HG03280 (cell line): Measurements from ENCODE around the gene STK32C.
"Not testable (repeated sequence)": the region's sequence is repeated elsewhere in the genome, so short reads cannot be mapped to it uniquely, and the experiment has no call there.

Experiments
- ATAC-seq: cut with Tn5 transposase; IDR thresholded peaks from one replicate; pipeline ENCODE4 v1.9.1; 2021; ENCODE audit warnings: mild to moderate bottlenecking, moderate library complexity; ENCODE audit not compliant: unreplicated experiment

The STK32C gene

GRCh38 chr10:132220996-132221395 lies 86.8 kb downstream of the STK32C start:
- not testable (repeated sequence) for ATAC-seq

- ATAC-seq: no peak
These were observed 87.7 kb downstream of the STK32C start for GRCh38 chr10:132220061-132220460.

- no peak for ATAC-seq
These were observed 88.3 kb downstream of the STK32C start for GRCh38 chr10:132219486-132219885.

- not testable (repeated sequence) for ATAC-seq
These were observed 91.3 kb downstream of the STK32C start for GRCh38 chr10:132216441-132216840.

- no peak for ATAC-seq
These were observed 93.8 kb downstream of the STK32C start for GRCh38 chr10:132213917-132214316.

- no peak for ATAC-seq
These were observed 94.9 kb downstream of the STK32C start for GRCh38 chr10:132212816-132213215.

DNA sequence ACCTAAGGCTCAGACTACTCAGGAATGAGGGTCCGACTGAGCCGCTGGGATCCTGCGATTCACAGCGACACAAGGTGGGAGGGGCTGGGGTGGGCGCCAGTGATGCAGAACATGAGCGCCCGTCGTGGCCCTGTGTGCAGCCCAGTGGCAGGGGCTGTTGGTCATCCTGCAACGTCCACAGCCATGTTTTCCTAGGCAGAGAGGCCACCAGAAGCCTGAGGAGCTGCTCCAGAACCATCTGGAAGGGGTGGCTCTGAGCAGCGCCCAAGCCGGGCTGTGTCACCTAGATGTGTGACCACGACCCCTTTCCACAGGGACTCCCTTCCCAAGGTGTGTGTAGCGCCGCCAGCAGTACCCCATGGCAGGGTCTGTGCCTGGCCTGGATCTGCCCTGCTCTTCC lies 96.5 kb downstream of the STK32C start:
- no peak for ATAC-seq

DNA sequence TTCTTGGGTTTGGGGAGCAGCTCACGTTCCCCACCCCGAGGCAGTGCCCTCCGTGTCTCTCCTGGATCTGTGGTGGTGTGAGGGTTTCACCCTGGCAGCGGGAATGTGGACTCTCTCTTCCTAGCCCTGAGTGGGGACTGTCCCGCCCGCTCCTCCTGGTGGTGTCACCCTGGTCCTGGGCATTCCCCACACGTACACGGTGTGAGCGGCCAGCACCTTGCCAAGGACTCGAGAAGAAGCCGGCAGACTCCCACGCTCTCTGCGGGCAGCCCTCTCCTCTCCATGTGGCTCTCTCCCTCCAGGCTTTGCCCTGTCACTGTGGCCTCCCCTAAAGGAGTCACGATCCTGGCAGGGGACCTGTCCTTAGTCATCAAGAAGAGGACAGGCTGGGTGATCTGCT lies 97.0 kb downstream of the STK32C start:
- ATAC-seq: no peak

DNA sequence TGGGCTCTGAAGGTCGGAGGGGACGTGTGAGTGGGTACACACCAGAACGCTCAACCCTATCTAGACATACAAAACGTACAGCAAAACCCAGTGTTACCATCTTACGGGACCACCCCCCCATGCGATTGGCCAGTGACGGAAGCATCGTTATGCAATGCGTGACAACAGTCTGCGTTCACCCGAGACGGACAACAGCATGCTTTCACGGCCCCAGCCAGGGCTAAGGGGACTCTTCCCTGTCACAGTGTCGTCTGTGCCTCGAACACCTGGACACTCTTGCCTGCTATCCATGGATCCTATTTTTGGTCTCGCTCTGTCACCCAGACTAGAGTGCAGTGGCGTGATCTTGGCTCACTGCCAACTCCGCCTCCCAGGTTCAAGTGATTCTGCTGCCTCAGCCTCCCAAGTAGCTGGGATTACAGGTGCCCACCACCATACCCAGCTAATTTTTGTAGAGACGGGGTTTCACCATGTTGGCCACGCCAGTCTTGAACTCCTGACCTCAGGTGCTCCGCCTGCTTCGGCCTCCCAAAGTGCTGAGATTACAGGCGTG lies 97.7 kb downstream of the STK32C start:
- no peak for ATAC-seq

DNA sequence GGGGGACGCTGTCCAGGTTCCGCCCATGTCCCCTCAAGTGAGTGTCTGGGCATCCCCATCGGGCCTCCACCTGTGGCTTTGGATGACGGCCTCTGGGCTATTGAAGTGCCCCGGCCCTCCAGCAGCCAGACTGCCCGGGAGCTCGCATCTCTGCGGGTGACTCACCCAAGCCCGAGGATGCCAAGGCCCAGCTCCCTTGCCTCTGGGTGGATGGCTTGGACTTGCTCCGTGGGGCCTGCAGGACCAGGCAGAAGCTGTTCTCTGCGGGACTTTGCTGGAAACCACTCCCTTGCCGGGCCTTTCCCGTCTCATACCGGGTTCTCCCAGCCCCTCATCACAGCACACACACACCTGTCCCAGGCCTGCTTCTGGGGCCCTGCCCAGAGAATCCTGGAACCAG lies 98.6 kb downstream of the STK32C start:
- ATAC-seq: no peak

GRCh38 chr10:132208462-132209050 lies 99.2 kb downstream of the STK32C start:
- no peak for ATAC-seq

DNA sequence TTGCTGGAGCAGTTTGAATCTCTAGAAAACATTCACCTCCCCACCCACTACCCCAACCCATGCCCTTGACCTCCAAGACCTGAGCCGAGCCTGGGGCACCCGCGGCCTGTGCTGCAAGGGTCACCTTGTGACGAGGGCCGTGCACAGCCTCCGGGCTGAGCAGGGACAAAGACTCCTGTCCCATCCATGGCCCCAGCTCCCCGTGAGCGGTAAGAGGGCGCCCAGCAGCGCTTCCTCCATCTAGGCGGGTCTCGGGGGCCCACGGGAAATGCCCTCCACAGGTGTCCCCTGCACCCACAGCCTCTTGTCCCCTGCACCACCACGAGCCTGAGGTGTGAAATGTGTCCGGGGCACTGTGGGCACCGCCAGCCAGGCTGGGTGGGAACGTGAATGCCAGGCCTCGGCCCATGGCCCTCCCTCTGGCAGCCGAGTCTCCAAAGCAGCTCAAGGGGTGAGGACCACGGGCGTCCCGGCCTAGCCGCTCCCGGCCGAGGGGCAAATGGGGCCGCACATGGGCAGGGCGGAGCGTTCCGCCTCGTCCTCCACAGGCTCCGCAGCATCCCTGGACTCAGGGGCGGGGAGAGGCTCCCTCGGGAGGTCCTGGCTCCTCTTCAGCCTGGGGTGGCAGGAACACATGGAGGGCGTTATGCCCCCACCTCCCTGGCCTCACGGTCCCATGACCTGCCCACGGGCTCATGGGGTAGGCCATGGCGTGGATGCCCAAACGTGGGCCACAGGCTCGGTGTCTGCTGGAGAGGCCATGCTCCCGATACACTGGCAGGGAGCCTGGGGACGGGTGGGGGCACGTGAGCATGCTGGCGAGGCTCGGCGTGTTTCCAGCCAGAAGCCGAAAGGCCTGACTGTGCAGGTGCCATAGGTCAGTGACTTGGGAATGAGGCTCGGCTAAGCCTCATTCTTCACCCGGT lies 100.0 kb downstream of the STK32C start:
- no peak for ATAC-seq

DNA sequence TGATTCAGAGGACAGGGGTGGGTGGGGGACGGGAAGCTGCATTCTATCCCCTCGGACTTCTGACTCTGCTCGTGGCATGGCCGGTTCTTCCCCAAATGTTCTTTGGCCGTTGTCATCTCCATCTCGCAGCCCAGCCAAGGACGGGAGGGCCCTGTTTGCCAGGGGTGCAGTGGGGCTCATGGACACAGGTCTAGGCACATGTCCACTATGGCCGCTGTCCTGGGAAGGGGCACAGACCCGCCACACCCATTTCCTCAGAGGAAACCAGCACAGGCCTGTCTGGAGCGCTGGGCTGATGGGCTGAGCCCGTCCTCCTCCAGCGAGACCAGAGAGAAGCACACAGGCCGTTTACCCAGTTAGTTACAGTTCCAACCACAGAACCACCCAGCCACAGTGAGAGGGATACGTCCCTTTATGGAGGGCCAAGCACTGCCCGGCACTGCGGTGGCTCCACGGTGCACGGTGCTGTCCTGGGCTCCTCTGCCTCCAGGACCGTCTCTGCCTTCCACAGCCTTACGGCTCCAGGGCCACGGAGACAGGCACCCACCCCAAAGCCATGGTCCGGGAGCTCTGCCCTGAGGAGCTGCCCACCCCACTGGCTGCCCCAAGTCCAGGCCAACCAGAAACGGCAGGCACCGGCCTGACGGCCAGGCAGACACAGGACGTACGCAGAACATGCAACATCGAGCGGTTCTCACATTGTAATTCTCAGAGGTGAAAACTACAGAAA lies 100.8 kb downstream of the STK32C start:
- no peak for ATAC-seq

DNA sequence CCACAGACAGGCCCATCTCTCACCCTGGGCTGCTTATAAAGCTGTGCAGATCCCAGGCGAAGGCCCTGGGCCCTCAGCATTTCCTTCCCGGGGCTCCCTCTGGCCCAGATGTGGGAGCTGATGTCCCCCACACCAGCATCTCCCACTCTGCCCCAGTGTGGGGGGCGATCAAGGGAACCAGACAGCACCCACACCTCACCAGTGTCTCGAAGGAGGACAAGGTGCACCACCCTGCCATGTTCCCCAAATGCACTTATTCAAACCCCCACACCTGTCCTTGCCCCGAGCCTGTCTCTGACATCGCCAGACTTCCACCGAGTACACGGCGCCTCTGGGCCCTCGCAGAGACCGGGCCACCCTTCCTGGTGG lies 101.4 kb downstream of the STK32C start:
- ATAC-seq: no peak

DNA sequence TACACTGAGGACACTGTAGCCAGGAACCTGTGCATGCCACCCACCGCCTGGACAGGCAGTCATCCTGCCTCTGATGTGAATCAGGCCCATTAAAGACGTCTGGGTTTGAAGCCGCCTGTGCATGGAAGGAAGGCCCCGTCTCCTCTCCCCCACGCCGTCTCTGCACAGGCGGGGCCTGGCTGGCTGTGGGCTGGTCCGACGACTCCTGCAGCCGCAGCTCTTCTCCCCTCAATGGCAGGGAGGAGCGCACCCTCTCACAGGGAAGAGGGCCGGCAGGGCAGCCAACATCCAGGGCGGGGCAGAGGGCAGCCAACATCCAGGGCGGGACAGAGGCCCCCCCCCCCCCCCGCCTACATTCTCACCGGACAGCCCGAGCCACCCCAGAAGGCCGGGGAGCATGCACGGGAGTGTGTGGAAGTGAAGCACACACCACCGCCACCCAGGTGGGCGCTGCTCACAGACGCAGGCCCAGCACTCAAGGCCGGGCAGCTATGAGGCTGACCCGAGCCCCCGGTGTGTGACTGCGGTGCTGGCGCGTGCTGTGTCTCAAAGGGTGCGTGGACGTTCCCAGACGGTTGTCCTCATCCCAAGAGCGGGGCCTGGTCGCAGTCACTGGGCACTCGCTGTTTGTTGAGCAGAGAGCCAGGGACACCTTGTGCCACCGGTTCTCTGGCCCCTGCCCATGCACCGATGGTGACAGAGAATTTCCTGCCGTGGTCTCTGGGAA lies 101.9 kb downstream of the STK32C start:
- ATAC-seq: no peak

GRCh38 chr10:132204781-132205473 lies 102.8 kb downstream of the STK32C start:
- ATAC-seq: no peak

GRCh38 chr10:132204078-132204780 lies 103.5 kb downstream of the STK32C start:
- no peak for ATAC-seq

- no peak for ATAC-seq
These were observed 104.3 kb downstream of the STK32C start for GRCh38 chr10:132203256-132204077.
